Epithelial cell of proximal tubule (primary cell): Measurements from ENCODE around the gene EHD2. TPM values are rescaled to one million over a fixed set of nuclear protein-coding genes. Genes with fewer than 3 reads are reported as not detected.
"Not testable (repeated sequence)": the region's sequence is repeated elsewhere in the genome, so short reads cannot be mapped to it uniquely, and the experiment has no call there.

Experiments used
- DNase-seq: peaks from one replicate; pipeline ENCODE4 v3.0.0-alpha.2; 2011; ENCODE audit warnings: low read depth
- H3K4me3 ChIP-seq: 2 replicates; pipeline ENCODE4 v1.5.1; 2011; ENCODE audit warnings: low read depth, mild to moderate bottlenecking, low read length
- CTCF ChIP-seq: conservative IDR thresholded peaks from 2 replicates; pipeline ENCODE4 v1.5.1; 2012; ENCODE audit warnings: low read depth, mild to moderate bottlenecking, low read length
- total RNA-seq: library from RNA; depleted of rRNA; stranded (reverse); fragments of >200 nt; gene quantifications from 2 replicates; pipeline ENCODE4 v1.2.3, GENCODE V29; 2015

The EHD2 gene
- 33.6 and 58.9 TPM in 2 replicates for total RNA-seq

- DNase-seq: no peak
- peak; percentile 79 for TF ChIP-seq CTCF
- peak within 1 kb of the TSS; percentile 82 for H3K4me3 ChIP-seq
Observed at GRCh38 chr19:47713046-47714021, at the start of gene EHD2. EHD2 (plus strand) TSS chr19:47713422; CDS start chr19:47716613, 3,191 bp downstream.

- DNase-seq: peak; percentile 48
- H3K4me3 ChIP-seq: no peak overlapping the region
- TF ChIP-seq CTCF: no peak
Observed at GRCh38 chr19:47663435-47663910, 49.7 kb upstream of the EHD2 start.

GRCh38 chr19:47663911-47664771, 49.1 kb upstream of the EHD2 start:
- no peak for TF ChIP-seq CTCF
- no peak overlapping the region for H3K4me3 ChIP-seq

GRCh38 chr19:47668556-47668955, 44.7 kb upstream of the EHD2 start:
- not testable (repeated sequence) for H3K4me3 ChIP-seq, DNase-seq

More at GRCh38 chr19:47663911-47664771, 49.1 kb upstream of the EHD2 start:
- peak; percentile 73 for DNase-seq

GRCh38 chr19:47670736-47671135, 42.5 kb upstream of the EHD2 start:
- no peak for TF ChIP-seq CTCF
- no peak for DNase-seq
- H3K4me3 ChIP-seq: no peak overlapping the region

- H3K4me3 ChIP-seq: no peak overlapping the region
- no peak for TF ChIP-seq CTCF
- DNase-seq: no peak
Observed at GRCh38 chr19:47671499-47671898, 41.7 kb upstream of the EHD2 start.

- no peak for TF ChIP-seq CTCF
- no peak overlapping the region for H3K4me3 ChIP-seq
- DNase-seq: no peak
Observed at GRCh38 chr19:47673426-47673825, 39.8 kb upstream of the EHD2 start.
